GM21576 (cell line): Measurements from ENCODE around the gene SPRED2.

ENCODE experiments used
- ATAC-seq: cut with Tn5 transposase; IDR thresholded peaks from one replicate; pipeline ENCODE4 v1.9.1; 2021; ENCODE audit warnings: mild to moderate bottlenecking, moderate library complexity; ENCODE audit not compliant: unreplicated experiment

SPRED2 gene

DNA sequence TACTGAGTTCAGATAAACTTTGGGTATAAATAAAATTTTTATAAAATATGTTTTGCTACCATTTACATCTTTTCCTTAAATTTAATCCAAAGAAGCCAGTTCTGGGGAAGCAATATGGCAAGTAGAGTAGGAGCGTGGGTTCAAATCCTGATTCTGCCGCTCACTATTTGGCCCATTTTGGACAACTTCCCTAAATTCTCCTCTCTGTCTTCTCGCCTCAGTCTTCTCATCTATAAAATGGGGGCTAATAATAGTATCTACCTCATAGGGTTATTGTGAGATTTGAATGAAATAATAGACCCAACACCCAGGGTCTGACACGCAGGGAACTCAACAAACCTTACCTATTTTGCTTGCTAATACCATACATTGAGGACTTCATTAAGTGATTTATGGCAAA, 145.0 kb downstream of the SPRED2 start:
- ATAC-seq: no peak

- no peak for ATAC-seq
These were observed 149.8 kb downstream of the SPRED2 start for GRCh38 chr2:65282477-65283053.

DNA sequence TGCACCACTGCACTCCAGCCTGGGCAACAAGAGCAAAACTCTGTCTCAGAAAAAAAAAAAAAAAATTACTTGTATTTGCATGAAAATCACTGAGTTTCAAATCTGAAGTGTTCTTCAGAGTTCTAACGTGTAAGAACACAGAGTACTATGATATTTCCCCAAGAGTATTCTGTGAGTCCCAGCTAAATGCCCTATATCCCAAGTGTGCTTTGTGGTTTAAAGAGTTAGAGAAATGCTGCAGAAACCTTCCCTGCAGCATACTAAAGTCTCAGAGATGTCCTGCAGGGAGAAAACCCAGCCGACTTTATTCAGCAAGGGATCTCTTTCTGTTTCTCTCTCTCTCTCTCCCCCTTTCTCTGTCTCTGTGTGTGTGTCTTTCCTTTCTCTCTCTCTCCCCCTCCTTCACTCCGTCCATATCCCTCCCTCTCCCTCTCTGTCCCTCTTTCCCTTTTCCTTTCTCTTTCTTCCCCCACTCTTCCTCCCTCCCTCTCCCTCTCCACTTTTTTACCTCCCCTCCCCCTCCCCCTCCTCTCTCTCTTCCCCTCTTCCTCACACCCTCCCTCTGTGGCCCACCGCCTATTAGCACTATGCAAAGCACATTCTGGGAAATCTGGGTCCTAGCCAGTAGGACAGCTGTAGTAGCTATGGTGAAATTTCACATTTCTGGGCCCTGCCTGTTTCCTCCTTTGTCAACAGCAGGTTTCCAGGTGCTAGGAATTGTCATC, 150.6 kb downstream of the SPRED2 start:
- ATAC-seq: no peak

DNA sequence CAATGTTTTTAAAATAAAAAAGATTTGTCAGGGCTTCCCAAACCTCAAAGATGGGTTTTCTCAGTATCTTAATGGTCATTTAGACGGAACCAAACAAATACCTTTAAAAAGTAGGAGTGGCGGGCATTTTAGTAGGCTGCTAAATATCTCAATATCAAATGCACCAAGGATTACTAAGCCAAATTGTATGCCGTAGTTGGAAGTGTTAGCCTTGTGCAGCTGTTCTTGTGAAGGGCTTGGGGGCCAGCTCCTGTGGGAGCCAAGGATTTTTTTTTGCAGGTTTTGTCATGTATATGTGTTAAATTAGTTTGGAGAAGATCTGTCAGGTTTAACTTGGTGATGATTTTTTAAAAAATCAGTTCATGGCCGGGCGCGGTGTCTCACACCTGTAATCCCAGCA, 152.6 kb downstream of the SPRED2 start:
- no peak for ATAC-seq

DNA sequence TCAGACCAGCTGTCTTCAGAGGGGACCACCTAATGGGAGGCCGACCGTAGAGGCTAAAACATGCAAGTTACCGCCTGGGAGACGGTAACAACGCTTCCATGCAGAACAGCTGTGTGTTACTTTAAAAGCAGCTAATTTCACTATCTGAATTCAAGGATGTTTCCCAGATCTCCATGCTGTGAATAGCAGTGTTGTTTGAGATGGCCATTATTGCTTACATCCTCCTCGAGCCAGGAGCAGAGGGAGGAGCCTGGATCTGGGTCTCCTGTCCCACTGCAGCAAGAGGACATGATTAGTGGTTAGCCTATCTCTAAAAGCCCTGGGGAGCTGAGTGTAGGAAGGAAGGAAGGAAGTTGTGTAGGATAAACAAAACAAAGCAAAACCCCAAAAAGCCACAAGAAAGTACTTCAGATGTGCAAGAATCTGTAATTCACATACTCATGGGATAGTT, 153.8 kb downstream of the SPRED2 start:
- no peak for ATAC-seq

GRCh38 chr2:65277791-65278483, 154.5 kb downstream of the SPRED2 start:
- ATAC-seq: no peak

- no peak for ATAC-seq
These were observed 155.3 kb downstream of the SPRED2 start for GRCh38 chr2:65277118-65277517.

GRCh38 chr2:65276609-65277008, 155.8 kb downstream of the SPRED2 start:
- no peak for ATAC-seq

- ATAC-seq: no peak
These were observed 157.1 kb downstream of the SPRED2 start for GRCh38 chr2:65275141-65275915.

GRCh38 chr2:65273344-65273743, 159.1 kb downstream of the SPRED2 start:
- ATAC-seq: no peak

DNA sequence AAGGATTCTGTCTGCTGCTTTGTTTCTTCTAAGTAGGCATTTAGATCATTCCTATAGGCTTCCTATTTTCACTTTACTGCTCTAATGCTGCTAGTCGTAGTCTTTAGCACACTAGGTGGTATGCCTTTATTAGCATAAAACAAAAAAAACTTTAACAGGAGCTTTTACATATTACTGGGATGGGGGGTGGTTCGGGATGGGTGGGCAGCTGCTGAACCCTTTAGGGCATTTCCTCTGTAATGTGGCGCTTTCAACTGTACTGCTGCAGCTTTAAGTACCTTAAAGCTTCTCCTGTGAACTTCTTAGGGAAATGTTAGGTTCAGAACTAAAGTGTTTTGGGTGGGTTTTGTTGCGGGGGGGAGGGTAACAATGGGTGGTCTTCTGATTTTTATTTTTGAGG, 163.4 kb downstream of the SPRED2 start:
- ATAC-seq: no peak

DNA sequence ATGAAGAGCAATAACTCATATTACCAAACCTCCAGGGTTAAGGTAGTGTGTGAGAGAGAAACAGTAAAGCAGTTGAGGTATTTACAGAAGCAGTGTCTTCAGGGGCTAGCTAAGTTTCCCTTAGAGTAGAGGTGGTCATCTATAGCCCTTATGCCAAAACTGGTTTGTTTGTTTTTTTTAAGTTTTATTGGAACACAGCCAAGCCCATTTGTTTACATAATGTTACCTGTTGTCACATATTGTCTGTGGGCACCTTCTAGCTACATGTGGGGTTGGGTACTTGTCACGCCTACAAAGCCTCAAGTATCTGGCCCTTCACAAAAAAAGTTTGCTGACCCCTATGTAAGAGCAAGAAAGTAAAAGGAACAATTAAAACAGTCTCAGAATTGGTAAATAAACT, 165.4 kb downstream of the SPRED2 start:
- ATAC-seq: no peak

- no peak for ATAC-seq
These were observed 166.7 kb downstream of the SPRED2 start for GRCh38 chr2:65265671-65266045.

- ATAC-seq: no peak
These were observed 167.4 kb downstream of the SPRED2 start for GRCh38 chr2:65264821-65265670.

GRCh38 chr2:65263986-65264385, 168.4 kb downstream of the SPRED2 start:
- no peak for ATAC-seq

DNA sequence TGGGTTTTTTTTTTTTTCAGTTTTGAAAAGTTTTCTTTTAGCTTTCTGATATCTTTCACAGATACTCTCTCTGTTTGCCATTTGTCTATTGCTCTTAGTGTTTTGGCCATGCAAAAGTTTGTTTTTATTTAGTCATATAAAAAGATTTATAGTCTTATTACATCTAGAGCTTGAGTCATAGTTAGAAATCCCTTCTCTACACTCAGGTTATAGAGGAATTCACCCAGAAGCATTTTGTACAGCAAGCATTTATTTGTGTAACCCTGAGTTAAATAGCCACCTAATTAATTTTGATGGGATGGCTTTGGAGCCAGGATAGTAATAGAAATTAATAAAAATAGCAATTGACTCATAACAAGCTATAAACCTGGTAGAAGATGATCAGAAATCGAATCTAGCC, 169.1 kb downstream of the SPRED2 start:
- ATAC-seq: no peak

DNA sequence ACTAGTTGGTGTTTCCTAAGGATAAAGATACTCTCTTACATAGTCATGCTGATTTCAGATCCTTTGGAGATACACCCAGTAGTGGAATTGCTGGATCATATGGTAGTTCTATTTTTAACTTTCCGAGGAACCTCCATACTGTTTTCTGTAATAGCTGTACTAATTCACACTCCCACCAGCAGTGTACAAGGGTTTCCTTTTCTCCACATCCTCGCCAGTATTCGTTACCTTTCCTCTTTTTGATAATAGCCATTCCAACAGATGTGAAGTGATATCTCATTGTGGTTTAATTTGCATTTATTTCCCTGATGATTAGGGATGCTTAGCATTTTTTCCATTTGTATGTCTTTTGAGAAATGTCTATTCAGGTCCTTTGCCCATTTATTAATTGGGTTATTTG, 170.7 kb downstream of the SPRED2 start:
- no peak for ATAC-seq
